K562 (cell line): ENCODE data around the gene NPB. TPM values are rescaled to one million over a fixed set of nuclear protein-coding genes. Genes with fewer than 3 reads are reported as not detected.

Experiments used
- ARID4B ChIP-seq: sonication (generic); formaldehyde crosslinking; IDR thresholded peaks from 2 replicates; pipeline ENCODE4 v1.8.0; 2022; ENCODE audit warnings: mild to moderate bottlenecking, missing genetic modification reagents
- BCOR ChIP-seq: fragments of 450-650 bp; IDR thresholded peaks from 2 replicates; pipeline ENCODE4 v1.6.1; 2016
- CBX5 ChIP-seq: IDR thresholded peaks from 2 replicates; pipeline ENCODE4 v1.6.1; 2014; ENCODE audit warnings: low read depth, borderline replicate concordance
- GATA2 ChIP-seq: sonication (generic); formaldehyde crosslinking; IDR thresholded peaks from 2 replicates; pipeline ENCODE4 v1.4.0; 2020; ENCODE audit warnings: mild to moderate bottlenecking, missing genetic modification reagents
- HDAC1 ChIP-seq, 2 experiments: fragments of 450-650 bp; IDR thresholded peaks; 2 replicates each; pipeline ENCODE4 v1.6.1; 2016 to 2017; ENCODE audit warnings: inconsistent platforms in 1 of 2, mild to moderate bottlenecking in 1 of 2, moderate library complexity in 1 of 2
- IRF2 ChIP-seq: sonication (generic); formaldehyde crosslinking; IDR thresholded peaks from 2 replicates; pipeline ENCODE4 v1.8.1; 2022; ENCODE audit warnings: mild to moderate bottlenecking, missing genetic modification reagents
- MED1 ChIP-seq: sonication (generic); formaldehyde crosslinking; IDR thresholded peaks from 2 replicates; pipeline ENCODE4 v1.8.1; 2023; ENCODE audit warnings: missing genetic modification reagents, borderline replicate concordance
- RB1 ChIP-seq: fragments of 450-650 bp; IDR thresholded peaks from 2 replicates; pipeline ENCODE4 v1.6.1; 2017; ENCODE audit warnings: low read depth, mild to moderate bottlenecking
- RBM17 ChIP-seq: fragments of 200-400 bp; formaldehyde crosslinking; IDR thresholded peaks from 2 replicates; pipeline ENCODE4 v1.6.1; 2017; ENCODE audit warnings: low read depth, mild to moderate bottlenecking, low read length, borderline replicate concordance
- SMAD1 ChIP-seq: fragments of 150-350 bp; IDR thresholded peaks from 2 replicates; pipeline ENCODE4 v1.6.1; 2014; ENCODE audit warnings: low read length, low read depth; ENCODE audit not compliant: partially characterized antibody
- SMARCA4 ChIP-seq: fragments of 450-650 bp; IDR thresholded peaks from 2 replicates; pipeline ENCODE4 v1.6.1; 2016
- SP1 ChIP-seq: sonication (generic); formaldehyde crosslinking; IDR thresholded peaks from 2 replicates; pipeline ENCODE4 v1.8.1; 2022; ENCODE audit warnings: mild to moderate bottlenecking, missing genetic modification reagents
- TAF15 ChIP-seq: fragments of 200-400 bp; formaldehyde crosslinking; IDR thresholded peaks from 2 replicates; pipeline ENCODE4 v1.6.1; 2017; ENCODE audit warnings: mild to moderate bottlenecking, low read depth, low read length, moderate library complexity
- TEAD4 ChIP-seq, 2 experiments: sonication (generic) in 1 of 2; formaldehyde crosslinking in 1 of 2; IDR thresholded peaks; 2 replicates each; pipeline versions ENCODE4 v1.6.1 to v1.8.0; 2012 to 2022; ENCODE audit warnings: borderline replicate concordance in 1 of 2, inconsistent platforms in 1 of 2, low read length in 1 of 2, mild to moderate bottlenecking in 1 of 2, missing genetic modification reagents in 1 of 2
- ZNF212 ChIP-seq: fragments of 450-650 bp; formaldehyde crosslinking; IDR thresholded peaks from 2 replicates; pipeline ENCODE4 v1.4.0; 2020; ENCODE audit warnings: mild to moderate bottlenecking
- ZNF282 ChIP-seq: sonication (generic); formaldehyde crosslinking; IDR thresholded peaks from 2 replicates; pipeline ENCODE4 v1.8.1; 2023; ENCODE audit warnings: missing genetic modification reagents
- ZNF586 ChIP-seq: fragments of 450-650 bp; formaldehyde crosslinking; conservative IDR thresholded peaks from 2 replicates; pipeline ENCODE4 v1.4.0; 2020; ENCODE audit warnings: mild to moderate bottlenecking, moderate library complexity
- ZNF609 ChIP-seq: sonication (generic); formaldehyde crosslinking; IDR thresholded peaks from 2 replicates; pipeline ENCODE4 v1.8.1; 2023; ENCODE audit warnings: missing genetic modification reagents, mild to moderate bottlenecking, borderline replicate concordance
- polyA plus RNA-seq, 8 experiments: library from polyadenylated mRNA; depleted of rRNA in 4 of 8; stranded (reverse) in 5 of 8; unstranded in 3 of 8; fragments of >200 nt; fragmentation: Nextera tagmentation in 2 of 8; fragmentation: Illumina TruSeq in 1 of 8; extraction: Ambion mirVana in 2 of 8; extraction: Trizol in 1 of 8; gene quantifications; 2 replicates each; pipeline versions ENCODE4 v1.2.1 to v1.2.3, GENCODE V29; 2011 to 2014; ENCODE audit warnings: inconsistent platforms in 1 of 8, missing spikeins in 1 of 8
- total RNA-seq, 7 experiments: library from RNA; depleted of rRNA in 6 of 7; stranded (reverse); fragments of >200 nt in 6 of 7; fragmentation: Illumina TruSeq in 2 of 7; extraction: Trizol in 2 of 7; gene quantifications; 2 replicates each; pipeline versions ENCODE4 v1.2.1 to v1.2.3, GENCODE V29; 2011 to 2021; ENCODE audit warnings: low replicate concordance in 1 of 7

The NPB gene
- total and polyA plus RNA-seq, 9 of the 15 experiments (the other 6 are each of a cell fraction or from before 2014, with no cell fraction given), result 0.03 to 0.61 (median 0.14) TPM; not detected in 2

GRCh38 chr17:81866440-81867169, 35.4 kb upstream of the NPB start (continued):
- TF ChIP-seq RBM17, result no peak
- TF ChIP-seq BCOR, result no peak
- no peak for TF ChIP-seq GATA2 (CRISPR knock-in tag)
- TF ChIP-seq CBX5, result no peak
- TF ChIP-seq ZNF609 (CRISPR knock-in tag), result no peak
- no peak for TF ChIP-seq HDAC1 (IDR thresholded peaks at IDR 0.05)
- TF ChIP-seq SMAD1, result peak; percentile 3
- no peak for TF ChIP-seq ZNF282 (CRISPR knock-in tag)
- no peak for TF ChIP-seq ZNF212 (CRISPR knock-in tag)
- no peak for TF ChIP-seq ZNF586
- TF ChIP-seq ARID4B (CRISPR knock-in tag), result no peak
- no peak for TF ChIP-seq IRF2 (CRISPR knock-in tag)
- no peak for TF ChIP-seq SMARCA4
- no peak for TF ChIP-seq MED1
- no peak for TF ChIP-seq TEAD4 (IDR thresholded peaks at IDR 0.05; ENCODE audit: low read length)
- TF ChIP-seq TEAD4 (CRISPR knock-in tag; IDR thresholded peaks at IDR 0.05; ENCODE audit: borderline replicate concordance), result no peak
- peak; percentile 61 for TF ChIP-seq SP1
- no peak for TF ChIP-seq RB1
- TF ChIP-seq TAF15, result peak; percentile 29; the same call in 1 of the 2 replicates
